Esophagus muscularis mucosa (tissue), 4 donors: ENCODE measurements around the gene PHF2. TPM values are rescaled to one million over a fixed set of nuclear protein-coding genes. Genes with fewer than 3 reads are reported as not detected.

ENCODE experiments used
- DNase-seq: peaks from one replicate; pipeline ENCODE4 v3.0.0-alpha.2; 2017; ENCODE audit errors: extremely low spot score
- H3K27ac ChIP-seq, 4 donors: fragments of 200-600 bp; sonication (generic); replicated peaks in 1 of 4; 1 replicate in 3 of 4; 2 replicates in 1 of 4; pipeline ENCODE4 v1.5.1; 2016 to 2019; ENCODE audit warnings: mild to moderate bottlenecking in 1 of 4
- H3K27me3 ChIP-seq, 4 donors: fragments of 200-600 bp; sonication (generic); one replicate each; pipeline versions ENCODE4 v1.5.1 to v1.6.0; 2016 to 2019
- H3K36me3 ChIP-seq, 4 donors: fragments of 200-600 bp; sonication (generic); one replicate each; pipeline ENCODE4 v1.5.1; 2016 to 2019
- H3K4me1 ChIP-seq, 4 donors: fragments of 200-600 bp; sonication (generic); one replicate each; pipeline ENCODE4 v1.5.1; 2016 to 2019
- H3K4me3 ChIP-seq, 4 donors: fragments of 200-600 bp; sonication (generic); 1 replicate in 2 of 4; 2 replicates in 2 of 4; pipeline ENCODE4 v1.5.1; 2016 to 2019; ENCODE audit warnings: mild to moderate bottlenecking in 4 of 4, moderate library complexity in 1 of 4
- H3K9me3 ChIP-seq, 4 donors: fragments of 200-600 bp; sonication (generic); 1 replicate in 3 of 4; 2 replicates in 1 of 4; pipeline ENCODE4 v1.5.1; 2016 to 2019
- CTCF ChIP-seq, 3 experiments: fragments of 200-600 bp in 2 of 3; fragments of 450-650 bp in 1 of 3; sonication (generic) in 2 of 3; IDR thresholded peaks; one replicate each; pipeline ENCODE4 v1.5.1; 2017 to 2019; ENCODE audit warnings: antibody characterized with exemption in 3 of 3, mild to moderate bottlenecking in 2 of 3, moderate library complexity in 1 of 3
- EP300 ChIP-seq: sonication (generic); formaldehyde crosslinking; IDR thresholded peaks from one replicate; pipeline ENCODE4 v1.6.1; 2017; ENCODE audit warnings: antibody characterized with exemption
- POLR2A ChIP-seq: fragments of 450-650 bp; IDR thresholded peaks from one replicate; pipeline ENCODE4 v1.6.1; 2017; ENCODE audit warnings: antibody characterized with exemption, moderate library complexity, mild to moderate bottlenecking, low read depth
- POLR2AphosphoS5 ChIP-seq, 2 donors: sonication (generic); formaldehyde crosslinking; IDR thresholded peaks; one replicate each; pipeline ENCODE4 v1.6.1; 2017; ENCODE audit warnings: antibody characterized with exemption in 2 of 2
- WGBS: methylation state at CpG from one replicate; pipeline ENCODE4 v1.1.5; 2018; 5-methylcytosine and 5-hydroxymethylcytosine counted together
- intact Hi-C: fragments of 100-400 bp; cut with DNase I; formaldehyde crosslinking; loops from one replicate; pipeline ENCODE4 v1.15.1; 2023
- total RNA-seq, 4 donors: library from RNA; depleted of rRNA; stranded (reverse); fragments of >200 nt; gene quantifications; one replicate each; pipeline versions ENCODE4 v1.1.0 to v1.2.1, GENCODE V29; 2016

Gene PHF2
- total RNA-seq, 4 donors from 2014 or later = 35.7 to 53.5 (median 43.2) TPM

- no peak overlapping the region for H3K27ac ChIP-seq
- no peaks in the 10 kb centered on the region for H3K9me3 ChIP-seq
- whole genome bisulfite sequencing = over 99% methylated on average over 10 of the region's 11 CpGs
- H3K36me3 ChIP-seq = peaks cover 53 to 94% (median 90%) of the 10 kb centered on the region in 4 donors
- no peaks in the 10 kb centered on the region for H3K27me3 ChIP-seq
- TF ChIP-seq CTCF (IDR thresholded peaks at IDR 0.05) (no peak), POLR2AphosphoS5 (IDR thresholded peaks at IDR 0.05) (no peak)
- H3K4me3 ChIP-seq = no peak overlapping the region
- no peak for DNase-seq
- H3K4me1 ChIP-seq = no peaks in the 10 kb centered on the region
- intact Hi-C loops = no loop called here
These were observed 74.1 kb downstream of the PHF2 start for GRCh38 chr9:93650448-93650847.

- TF ChIP-seq EP300 (no peak), POLR2A (no peak), POLR2AphosphoS5 (IDR thresholded peaks at IDR 0.05) (no peak), CTCF (IDR thresholded peaks at IDR 0.05) (no peak)
- intact Hi-C loops = no loop called here
- no peaks in the 10 kb centered on the region for H3K9me3 ChIP-seq
- no peak overlapping the region for H3K4me3 ChIP-seq
- no peaks in the 10 kb centered on the region for H3K27me3 ChIP-seq
- 90% methylated on average over 5 of the region's 5 CpGs for WGBS
- H3K4me1 ChIP-seq = no peaks in the 10 kb centered on the region
- no peak overlapping the region for H3K27ac ChIP-seq
- peaks cover 42 to 94% (median 90%) of the 10 kb centered on the region in 4 donors for H3K36me3 ChIP-seq
- DNase-seq = no peak
These were observed 75.2 kb downstream of the PHF2 start for GRCh38 chr9:93651521-93651950.

- H3K9me3 ChIP-seq = no peaks in the 10 kb centered on the region
- no peak for TF ChIP-seq EP300
- TF ChIP-seq POLR2A = no peak
- no peak for TF ChIP-seq CTCF (IDR thresholded peaks at IDR 0.05)
- TF ChIP-seq POLR2AphosphoS5 (IDR thresholded peaks at IDR 0.05) = no peak
- H3K36me3 ChIP-seq = peaks cover 40 to 97% (median 94%) of the 10 kb centered on the region in 4 donors
- H3K4me3 ChIP-seq = no peak overlapping the region
- WGBS = 97% methylated on average over 19 of the region's 24 CpGs
- intact Hi-C loops = no loop called here
- H3K27ac ChIP-seq = no peak overlapping the region
- no peak for DNase-seq
- H3K4me1 ChIP-seq = no peaks in the 10 kb centered on the region
- no peaks in the 10 kb centered on the region for H3K27me3 ChIP-seq
These were observed 76.5 kb downstream of the PHF2 start for GRCh38 chr9:93652604-93653592.

- Histone ChIP-seq H3K27ac (no peak overlapping the region), H3K9me3 (no peaks in the 10 kb centered on the region), H3K4me1 (no peaks in the 10 kb centered on the region), H3K27me3 (no peaks in the 10 kb centered on the region), H3K36me3 (peaks cover 48 to 98% (median 94%) of the 10 kb centered on the region in 4 donors), H3K4me3 (no peak overlapping the region)
- TF ChIP-seq EP300 (no peak), POLR2A (no peak), CTCF (IDR thresholded peaks at IDR 0.05) (no peak), POLR2AphosphoS5 (IDR thresholded peaks at IDR 0.05) (no peak)
- WGBS = 80% methylated on average over 2 of the region's 3 CpGs
- intact Hi-C loops = no loop called here
- DNase-seq = no peak
These were observed 77.4 kb downstream of the PHF2 start for GRCh38 chr9:93653760-93654159.
